Measurements from ENCODE around the gene GFRA4. TPM values are rescaled to one million over a fixed set of nuclear protein-coding genes. Genes with fewer than 3 reads are reported as not detected.
A peak's percentile ranks its signal among the peaks of the same experiment; 100 is the strongest.

The GFRA4 gene
- total and polyA plus RNA-seq, 5 donors = not detected

DNA sequence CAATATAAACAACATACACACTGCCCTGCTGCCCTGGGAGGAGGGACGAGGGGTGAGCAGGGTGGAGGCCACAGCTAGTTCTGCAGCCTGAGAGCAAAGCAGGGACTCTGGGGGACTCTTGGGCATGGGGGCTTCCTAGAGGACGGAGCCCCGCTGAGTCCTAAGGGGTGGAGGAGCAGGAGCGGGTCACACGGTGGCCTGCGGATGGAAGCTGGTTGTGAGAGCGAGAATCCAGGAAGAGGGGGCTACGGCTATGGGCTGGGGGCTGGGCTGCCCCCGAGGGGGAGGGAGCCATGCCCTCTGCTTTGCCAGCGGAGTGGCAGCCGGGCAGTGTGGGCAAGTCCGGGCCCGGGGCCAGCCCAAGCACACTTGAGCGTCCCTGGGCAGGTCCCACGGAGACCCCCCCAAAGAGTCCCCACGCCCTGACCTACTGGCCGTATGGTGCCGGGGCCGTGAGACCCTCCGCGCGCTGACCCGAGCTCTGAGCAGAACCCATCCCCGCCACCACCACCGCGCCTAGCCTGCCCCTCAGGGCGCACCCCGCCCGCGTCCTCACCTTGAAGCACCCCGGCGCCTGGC lies 18.2 kb upstream of the GFRA4 start:
- 12% methylated on average over 32 of the region's 32 CpGs for WGBS

DNA sequence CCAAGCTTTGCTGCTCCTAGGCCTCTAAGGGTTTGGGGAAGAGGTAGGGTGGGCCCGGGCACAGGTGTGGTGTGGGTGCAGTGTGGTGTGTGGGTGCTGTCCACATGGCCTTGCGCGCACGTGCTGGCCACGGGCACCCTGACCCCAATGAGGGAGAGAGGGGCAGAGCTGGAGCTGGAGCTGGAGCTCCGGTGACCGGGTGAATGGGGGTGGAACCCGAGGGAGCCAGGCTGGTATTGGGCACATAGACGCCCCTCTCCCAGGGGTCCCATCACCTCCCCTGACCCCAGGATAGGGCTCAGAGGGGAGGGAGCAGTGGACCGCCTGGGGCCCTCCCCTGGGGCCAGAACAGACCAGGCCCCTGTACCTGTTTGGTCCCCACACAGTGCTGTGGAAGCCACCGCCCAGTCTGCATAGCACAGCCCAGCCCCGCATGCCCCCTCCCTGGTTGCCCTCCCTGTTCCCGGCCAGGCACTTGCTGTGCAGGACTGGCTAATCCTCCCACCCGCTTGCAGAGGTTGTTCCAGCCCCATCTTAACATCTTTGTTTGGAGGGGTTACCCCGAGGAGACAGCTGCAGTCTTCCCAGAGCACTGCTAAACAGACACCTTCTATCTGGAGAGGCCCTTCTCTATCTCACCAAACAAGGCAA lies 17.6 kb upstream of the GFRA4 start:
- intact Hi-C loops (cut with DNase I) = loop anchor here in 1 of 4 donors (10.0 kb wide), 1 partner anchor 174 kb away; no protein-coding TSS in a partner anchor

More for the DNA sequence above, 18.2 kb upstream of the GFRA4 start:
- H3K27ac ChIP-seq (ENCODE audit: low read length) = no peak overlapping the region
- no peaks in the 10 kb centered on the region for H3K9me3 ChIP-seq (ENCODE audit: control insufficient read depth, low read length)
- intact Hi-C loops (cut with DNase I) = loop anchor here in 1 of 4 donors (10.0 kb wide), 1 partner anchor 173 kb away; no protein-coding TSS in a partner anchor
- H3K4me3 ChIP-seq (ENCODE audit: low read length) = peak overlapping the region; percentile 40
- H3K4me1 ChIP-seq (ENCODE audit: control insufficient read depth, insufficient read depth, low read length) = peaks cover under 1% of the 10 kb centered on the region
- DNase-seq (no peak), ATAC-seq (peak in 1 of 2 donors; percentile 1)
- no peaks in the 10 kb centered on the region for H3K27me3 ChIP-seq (ENCODE audit: control insufficient read depth, insufficient read depth)

DNA sequence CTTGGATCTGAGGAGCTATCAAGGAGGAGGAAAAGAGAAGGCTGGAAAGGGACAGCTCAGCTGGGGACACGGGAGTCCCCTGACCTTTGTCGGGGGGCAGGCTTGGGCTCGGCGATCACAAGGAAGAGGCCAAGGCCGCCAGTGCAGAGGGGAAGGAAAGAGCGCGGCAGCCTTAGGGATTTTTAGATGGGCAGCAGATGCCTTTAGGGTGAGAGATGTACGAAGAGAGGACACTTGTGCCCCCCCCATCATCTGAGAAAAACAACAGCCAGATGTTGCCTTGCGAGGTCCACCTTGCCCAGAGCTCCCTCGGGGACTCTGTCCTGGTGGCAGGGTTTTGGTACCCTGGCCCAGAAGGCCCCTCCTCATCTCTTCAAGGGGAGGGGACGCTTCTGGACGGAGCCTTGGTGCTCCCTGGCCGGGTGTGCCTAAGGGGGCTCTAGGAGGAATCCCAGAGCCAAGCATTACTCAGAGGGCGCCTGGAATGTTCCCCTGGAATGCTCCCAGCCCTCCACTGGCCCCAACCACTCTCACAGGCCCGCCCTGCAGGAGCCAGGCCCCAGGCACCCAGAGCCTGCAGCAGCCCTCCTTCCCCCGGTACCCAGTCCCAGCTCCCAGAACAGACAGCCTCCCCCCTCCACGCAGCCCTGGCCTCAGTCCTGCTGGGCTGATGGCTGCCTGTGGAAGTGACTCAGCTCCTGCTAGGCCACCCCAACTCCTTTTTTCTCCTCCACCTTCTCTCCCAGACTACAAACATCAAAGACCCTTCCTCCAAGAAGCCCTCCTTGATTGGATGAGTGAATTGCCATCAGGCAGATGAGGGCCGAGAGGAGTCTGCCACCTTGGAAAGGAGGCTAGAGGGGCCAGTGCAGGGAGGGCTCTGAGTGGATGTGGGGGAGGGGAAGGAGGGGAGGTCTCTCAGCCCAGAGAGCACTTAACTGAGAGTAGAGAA lies 16.8 kb upstream of the GFRA4 start:
- ATAC-seq (peak; percentile 54 to 66), DNase-seq (peak; percentile 80 to 90 (median 84))
- H3K9me3 ChIP-seq (ENCODE audit: control insufficient read depth, low read length) = no peaks in the 10 kb centered on the region
- H3K27me3 ChIP-seq (ENCODE audit: control insufficient read depth, insufficient read depth) = no peaks in the 10 kb centered on the region
- no peak overlapping the region for H3K4me3 ChIP-seq (ENCODE audit: low read length)
- WGBS = 55% methylated on average over 18 of the region's 18 CpGs
- no peaks in the 10 kb centered on the region for H3K4me1 ChIP-seq (ENCODE audit: control insufficient read depth, insufficient read depth, low read length)
- H3K27ac ChIP-seq (ENCODE audit: low read length) = peak overlapping the region; percentile 40
- intact Hi-C loops (cut with DNase I) = loop anchor here (5.0 to 10.0 kb wide), 5 partner anchors 32 to 405 kb away; partner anchors contain the start of genes ADISSP (in 2 of the 4) and SIGLEC1 (in 2 of the 4)

More for the DNA sequence above, 17.6 kb upstream of the GFRA4 start:
- H3K4me3 ChIP-seq (ENCODE audit: low read length) = peak overlapping the region; percentile 40
- ATAC-seq = peak; percentile 7
- WGBS = 60% methylated on average over 15 of the region's 15 CpGs
- no peaks in the 10 kb centered on the region for H3K9me3 ChIP-seq (ENCODE audit: control insufficient read depth, low read length)
- H3K27me3 ChIP-seq (ENCODE audit: control insufficient read depth, insufficient read depth) = no peaks in the 10 kb centered on the region
- H3K27ac ChIP-seq (ENCODE audit: low read length) = peak overlapping the region; percentile 5
- no peaks in the 10 kb centered on the region for H3K4me1 ChIP-seq (ENCODE audit: control insufficient read depth, insufficient read depth, low read length)
- peak in 2 of 3 donors; percentile 52 to 63 for DNase-seq

DNA sequence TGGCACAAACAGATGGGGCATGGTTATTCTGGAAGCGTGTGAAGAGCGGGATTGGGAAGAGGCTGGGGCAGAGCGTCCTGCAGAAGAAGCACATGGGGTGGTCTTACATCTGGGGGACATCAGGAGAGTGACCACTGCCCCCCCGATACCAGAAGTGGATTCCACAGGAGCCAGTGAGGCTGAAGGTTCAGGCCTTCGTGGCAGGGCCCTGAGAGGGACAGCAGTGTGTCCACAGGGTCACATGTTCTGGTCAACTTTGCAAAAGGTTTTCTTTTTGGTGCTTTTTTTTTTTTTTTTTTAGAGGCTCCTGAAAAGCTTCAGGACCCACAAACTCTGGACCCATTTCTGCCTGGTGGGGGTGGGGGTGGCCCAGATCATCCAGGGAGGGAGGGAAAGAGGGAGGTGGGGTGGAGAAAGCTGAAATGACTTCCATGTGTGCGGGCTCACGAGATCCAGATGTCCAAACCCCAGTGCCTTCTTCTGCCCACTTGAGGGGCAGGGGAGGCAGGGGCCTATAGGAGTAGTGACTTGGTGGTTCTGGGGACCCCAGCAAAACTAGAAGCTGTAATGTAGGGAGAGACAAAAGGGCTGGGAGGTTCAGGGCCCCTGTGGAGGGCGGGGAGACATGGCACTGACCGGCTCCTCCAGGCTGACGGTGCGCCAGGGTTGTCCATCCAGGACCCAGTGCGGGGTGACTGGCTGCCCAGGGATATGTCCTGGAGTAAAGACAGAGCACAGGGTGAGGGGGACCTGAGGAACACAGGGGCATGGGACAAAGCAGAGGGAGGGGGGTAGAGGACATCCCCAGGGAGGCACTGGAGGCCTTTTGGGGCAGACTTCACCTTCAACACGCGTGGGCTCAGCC lies 15.9 kb upstream of the GFRA4 start:
- intact Hi-C loops (cut with DNase I) = loop anchor here (5.0 to 10.0 kb wide), 4 partner anchors 33 to 406 kb away; partner anchors contain the start of genes ADISSP (in 2 of the 4) and SIGLEC1 (in 2 of the 4)
- Histone ChIP-seq H3K27ac (ENCODE audit: low read length) (peak overlapping the region; percentile 25), H3K4me3 (ENCODE audit: low read length) (no peak overlapping the region), H3K9me3 (ENCODE audit: control insufficient read depth, low read length) (no peaks in the 10 kb centered on the region), H3K27me3 (ENCODE audit: control insufficient read depth, insufficient read depth) (no peaks in the 10 kb centered on the region), H3K4me1 (ENCODE audit: control insufficient read depth, insufficient read depth, low read length) (no peaks in the 10 kb centered on the region)
- ATAC-seq (no peak), DNase-seq (peak in 1 of 3 donors; percentile 55)
- WGBS = 73% methylated on average over 14 of the region's 14 CpGs

DNA sequence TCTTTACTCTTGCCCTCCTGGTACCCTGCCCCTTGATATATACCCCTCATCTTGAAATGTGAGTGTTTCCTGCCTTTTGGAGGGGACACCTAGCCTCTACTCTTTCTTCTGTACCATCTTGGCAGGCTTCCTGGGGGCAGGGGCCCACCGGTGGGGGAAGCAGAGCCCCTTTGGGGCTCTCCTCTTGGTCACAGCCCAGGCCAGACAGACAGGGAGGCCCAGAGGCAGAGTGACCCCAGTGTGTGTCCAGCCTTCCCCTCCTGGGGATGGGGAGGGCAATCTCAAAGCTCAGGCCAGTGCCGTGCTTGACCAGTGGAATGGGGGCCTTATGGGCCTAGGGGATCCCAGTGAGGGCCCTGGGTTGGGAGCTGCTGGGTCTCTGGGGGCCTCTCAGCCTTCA lies 15.0 kb upstream of the GFRA4 start:
- ATAC-seq (no peak), DNase-seq (peak in 1 of 3 donors; percentile 18)
- no peak overlapping the region for H3K4me3 ChIP-seq (ENCODE audit: low read length)
- intact Hi-C loops (cut with DNase I) = loop anchor here (5.0 to 10.0 kb wide), 4 partner anchors 34 to 407 kb away; partner anchors contain the start of genes ADISSP (in 2 of the 4) and SIGLEC1 (in 2 of the 4)
- 45% methylated on average over 2 of the region's 2 CpGs for WGBS
- H3K27me3 ChIP-seq (ENCODE audit: control insufficient read depth, insufficient read depth) = no peaks in the 10 kb centered on the region
- H3K9me3 ChIP-seq (ENCODE audit: control insufficient read depth, low read length) = no peaks in the 10 kb centered on the region
- H3K27ac ChIP-seq (ENCODE audit: low read length) = no peak overlapping the region
- H3K4me1 ChIP-seq (ENCODE audit: control insufficient read depth, insufficient read depth, low read length) = no peaks in the 10 kb centered on the region

DNA sequence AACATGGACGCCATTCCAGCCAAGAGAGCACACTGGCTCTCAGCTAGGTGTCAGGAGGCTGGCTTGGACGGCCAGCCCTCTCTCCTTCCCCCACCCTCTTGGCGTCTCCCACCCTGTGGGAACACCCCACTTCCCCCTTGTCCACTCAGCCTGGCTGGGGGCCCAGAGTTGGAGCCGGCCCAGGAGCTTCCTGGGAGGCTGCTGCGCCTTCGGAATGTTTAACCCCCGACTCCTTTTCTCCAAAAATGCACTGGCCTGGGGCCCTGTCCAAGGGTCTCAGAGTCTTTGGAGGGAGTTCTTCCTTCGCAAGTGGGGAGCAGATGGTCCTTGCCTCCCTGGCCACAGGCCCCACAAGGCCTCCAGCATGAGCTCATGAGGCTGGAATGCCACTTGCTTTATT lies 14.5 kb upstream of the GFRA4 start:
- no peak for ATAC-seq
- Histone ChIP-seq H3K27me3 (ENCODE audit: control insufficient read depth, insufficient read depth) (no peaks in the 10 kb centered on the region), H3K27ac (ENCODE audit: low read length) (no peak overlapping the region), H3K4me3 (ENCODE audit: low read length) (no peak overlapping the region), H3K9me3 (ENCODE audit: control insufficient read depth, low read length) (no peaks in the 10 kb centered on the region), H3K4me1 (ENCODE audit: control insufficient read depth, insufficient read depth, low read length) (no peaks in the 10 kb centered on the region)
- peak; percentile 47 to 89 (median 89) for DNase-seq
- intact Hi-C loops (cut with DNase I) = loop anchor here (2.0 to 10.0 kb wide), 5 partner anchors 33 to 407 kb away; partner anchors contain the start of genes ADISSP (in 2 of the 4) and SIGLEC1 (in 2 of the 4)
- 31% methylated on average over 8 of the region's 8 CpGs for whole genome bisulfite sequencing

DNA sequence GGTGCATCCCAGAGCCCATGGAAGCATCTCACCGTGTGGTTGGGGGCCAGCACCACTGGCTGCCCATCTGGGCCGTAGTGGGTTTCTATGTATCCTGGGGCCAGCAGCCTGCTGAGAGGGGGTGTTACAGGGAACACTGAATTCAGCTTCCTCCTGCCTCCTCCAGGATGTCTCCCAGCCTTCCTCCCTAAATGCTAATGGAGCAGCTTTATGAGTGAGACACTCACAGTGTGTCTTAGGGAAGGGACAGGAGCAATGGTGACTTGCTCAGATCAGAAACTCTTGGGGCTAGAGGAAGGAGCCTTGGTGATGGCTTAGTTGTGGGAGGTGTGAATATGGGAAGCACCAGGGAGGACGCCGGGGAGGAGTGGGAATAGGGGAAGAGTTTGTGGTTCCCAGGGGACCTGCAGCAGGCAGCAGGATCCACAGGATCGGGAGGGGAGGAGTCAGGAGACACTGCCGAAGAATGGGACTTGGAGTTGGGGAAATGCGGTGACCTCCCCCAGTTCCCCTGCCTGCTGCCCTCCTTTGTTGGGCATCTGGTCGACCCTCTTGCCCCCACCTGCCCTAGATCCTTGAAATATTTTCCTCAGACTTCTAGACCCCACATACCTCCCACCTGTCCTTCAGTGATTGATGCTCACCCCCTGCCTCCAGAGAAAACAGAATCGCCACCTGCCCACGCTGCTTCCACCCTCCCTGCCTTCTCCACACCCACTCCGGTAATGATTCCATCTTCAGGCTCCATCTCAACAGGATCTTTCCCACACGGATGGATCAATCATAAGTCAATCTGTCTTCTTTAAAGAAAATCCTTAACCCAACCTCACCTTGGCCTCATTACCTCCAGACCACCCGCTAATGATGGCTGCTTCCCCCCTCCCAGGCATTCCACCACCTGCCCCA lies 12.0 kb upstream of the GFRA4 start:
- DNase-seq (peak in 1 of 3 donors; percentile 30), ATAC-seq (no peak)
- no peak overlapping the region for H3K27ac ChIP-seq (ENCODE audit: low read length)
- no peaks in the 10 kb centered on the region for H3K4me1 ChIP-seq (ENCODE audit: control insufficient read depth, insufficient read depth, low read length)
- no peaks in the 10 kb centered on the region for H3K9me3 ChIP-seq (ENCODE audit: control insufficient read depth, low read length)
- WGBS = 58% methylated on average over 13 of the region's 13 CpGs
- intact Hi-C loops (cut with DNase I) = loop anchor here (5.0 to 10.0 kb wide), 4 partner anchors 37 to 410 kb away; partner anchors contain the start of genes ADISSP (in 2 of the 4) and SIGLEC1 (in 2 of the 4)
- no peak overlapping the region for H3K4me3 ChIP-seq (ENCODE audit: low read length)
- no peaks in the 10 kb centered on the region for H3K27me3 ChIP-seq (ENCODE audit: control insufficient read depth, insufficient read depth)

DNA sequence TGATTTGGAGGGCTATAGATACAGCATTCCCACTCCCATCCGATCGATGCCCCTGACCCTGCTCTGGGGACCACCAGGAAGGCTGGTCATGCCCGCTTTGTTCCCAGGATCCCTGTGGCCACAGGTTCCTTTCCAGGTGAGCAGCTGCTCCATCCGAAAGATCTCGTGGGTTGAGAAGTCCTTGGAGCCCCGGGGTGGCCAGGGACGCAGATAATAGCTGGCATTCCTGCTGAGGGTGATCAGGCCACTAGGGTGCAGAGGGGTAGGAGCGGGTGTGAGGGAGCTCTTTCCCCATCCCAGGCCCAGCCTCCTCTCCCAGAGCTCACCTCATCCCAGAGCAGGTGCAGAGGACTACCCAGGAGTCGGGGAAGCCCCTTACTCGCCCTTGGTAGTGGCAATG lies 11.2 kb upstream of the GFRA4 start:
- Histone ChIP-seq H3K9me3 (ENCODE audit: control insufficient read depth, low read length) (no peaks in the 10 kb centered on the region), H3K4me3 (ENCODE audit: low read length) (no peak overlapping the region), H3K27me3 (ENCODE audit: control insufficient read depth, insufficient read depth) (no peaks in the 10 kb centered on the region), H3K4me1 (ENCODE audit: control insufficient read depth, insufficient read depth, low read length) (no peaks in the 10 kb centered on the region), H3K27ac (ENCODE audit: low read length) (no peak overlapping the region)
- WGBS = 71% methylated on average over 10 of the region's 10 CpGs
- ATAC-seq (no peak), DNase-seq (peak in 1 of 3 donors; percentile 36)
- intact Hi-C loops (cut with DNase I) = loop anchor here in 2 of 4 donors (10.0 kb wide), 2 partner anchors 90 to 410 kb away; partner anchors contain the start of gene ADISSP (in 1 of the 2)

All from right cardiac atrium (tissue), 5 donors.